Right lobe of liver (tissue), 4 donors: Measurements from ENCODE around the gene MARCHF4.

Experiments
- POLR2A ChIP-seq: fragments of 450-650 bp; IDR thresholded peaks from one replicate; pipeline ENCODE4 v1.6.1; 2017; ENCODE audit warnings: antibody characterized with exemption, mild to moderate bottlenecking
- TF ChIP-seq, protein P1 (sequence below), 4 donors: fragments of 200-600 bp in 3 of 4; fragments of 450-650 bp in 1 of 4; IDR thresholded peaks; one replicate each; pipeline versions ENCODE4 v1.5.1 to v1.8.0; 2016 to 2022; ENCODE audit warnings: antibody characterized with exemption in 4 of 4, mild to moderate bottlenecking in 2 of 4
- donor health status: DM: no; HTN: no; CAD: no.
- donor health status: DM: no; HTN: no; CAD: no.
- donor health status: DM: no; HTN: yes; CAD: no.

DNA sequence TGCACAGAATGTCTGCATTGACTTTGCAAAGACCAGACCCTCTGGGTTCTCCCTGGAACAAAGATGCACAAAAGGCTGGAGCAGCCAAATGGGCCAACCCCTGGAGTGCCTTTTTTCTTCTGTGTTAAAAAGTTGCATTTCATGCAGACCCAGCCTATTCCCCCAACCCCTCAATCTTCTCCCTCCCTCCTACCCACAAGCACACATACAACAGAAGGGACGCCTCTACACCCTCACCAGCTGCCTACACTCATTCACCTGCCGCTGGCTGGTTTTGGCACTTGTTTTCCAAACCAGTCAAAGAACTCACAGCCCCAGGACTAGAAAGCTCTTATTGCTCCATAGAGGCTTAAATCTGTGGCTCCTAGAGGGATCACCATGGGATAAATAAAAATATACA, 16.6 kb downstream of the MARCHF4 start:
- TF ChIP-seq, protein P1, sequence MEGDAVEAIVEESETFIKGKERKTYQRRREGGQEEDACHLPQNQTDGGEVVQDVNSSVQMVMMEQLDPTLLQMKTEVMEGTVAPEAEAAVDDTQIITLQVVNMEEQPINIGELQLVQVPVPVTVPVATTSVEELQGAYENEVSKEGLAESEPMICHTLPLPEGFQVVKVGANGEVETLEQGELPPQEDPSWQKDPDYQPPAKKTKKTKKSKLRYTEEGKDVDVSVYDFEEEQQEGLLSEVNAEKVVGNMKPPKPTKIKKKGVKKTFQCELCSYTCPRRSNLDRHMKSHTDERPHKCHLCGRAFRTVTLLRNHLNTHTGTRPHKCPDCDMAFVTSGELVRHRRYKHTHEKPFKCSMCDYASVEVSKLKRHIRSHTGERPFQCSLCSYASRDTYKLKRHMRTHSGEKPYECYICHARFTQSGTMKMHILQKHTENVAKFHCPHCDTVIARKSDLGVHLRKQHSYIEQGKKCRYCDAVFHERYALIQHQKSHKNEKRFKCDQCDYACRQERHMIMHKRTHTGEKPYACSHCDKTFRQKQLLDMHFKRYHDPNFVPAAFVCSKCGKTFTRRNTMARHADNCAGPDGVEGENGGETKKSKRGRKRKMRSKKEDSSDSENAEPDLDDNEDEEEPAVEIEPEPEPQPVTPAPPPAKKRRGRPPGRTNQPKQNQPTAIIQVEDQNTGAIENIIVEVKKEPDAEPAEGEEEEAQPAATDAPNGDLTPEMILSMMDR (IDR thresholded peaks at IDR 0.05): no peak
- no peak for TF ChIP-seq POLR2A
